Right cardiac atrium (tissue), 5 donors: ENCODE data around the gene ZRSR2. TPM values are rescaled to one million over a fixed set of nuclear protein-coding genes. Genes with fewer than 3 reads are reported as not detected.
"Not testable (repeated sequence)": the region's sequence is repeated elsewhere in the genome, so short reads cannot be mapped to it uniquely, and the experiment has no call there.

ENCODE experiments used
- ATAC-seq, 2 donors: fragments of 200-7000 bp; cut with Tn5 transposase; one replicate each; pipeline versions ENCODE4 v1.8.0 to v1.9.1; 2020; ENCODE audit warnings: moderate library complexity in 2 of 2, mild to moderate bottlenecking in 1 of 2
- DNase-seq, 3 donors: peaks; one replicate each; pipeline ENCODE4 v3.0.0-alpha.2; 2020
- H3K27ac ChIP-seq: one replicate; pipeline ENCODE4 v1.5.1; 2013; ENCODE audit warnings: mild to moderate bottlenecking, low read length, control low read depth, moderate library complexity
- H3K27me3 ChIP-seq: one replicate; pipeline ENCODE4 v1.6.1; 2013; ENCODE audit not compliant: control insufficient read depth, insufficient read depth
- H3K4me1 ChIP-seq: one replicate; pipeline ENCODE4 v1.6.1; 2013; ENCODE audit warnings: low read length; ENCODE audit not compliant: control insufficient read depth, insufficient read depth
- H3K4me3 ChIP-seq: one replicate; pipeline ENCODE4 v1.5.1; 2013; ENCODE audit warnings: low read length, control low read depth
- H3K9me3 ChIP-seq: one replicate; pipeline ENCODE4 v1.6.1; 2013; ENCODE audit warnings: low read length; ENCODE audit not compliant: control insufficient read depth
- WGBS: extraction: QIAGEN DNeasy Blood & Tissue Kit; methylation state at CpG from one replicate; pipeline ENCODE4 v1.1.7; 2013; 5-methylcytosine and 5-hydroxymethylcytosine counted together
- intact Hi-C, 4 donors: fragments of 100-400 bp; cut with DNase I; formaldehyde crosslinking; loops; one replicate each; pipeline versions ENCODE4 v1.11.0 to v1.14.0; 2022 to 2023
- long read RNA-seq, 4 donors: library from polyadenylated mRNA; unstranded; transcript quantifications; one replicate each; pipeline ENCODE4 v2.0.0, GENCODE V29; 2020 to 2021
- polyA plus RNA-seq: library from polyadenylated mRNA; stranded (reverse); fragments of 200-250 nt; gene quantifications from one replicate; pipeline ENCODE4 v1.2.3, GENCODE V29; 2013
- total RNA-seq, 4 donors: library from RNA; stranded (reverse); fragmentation: NEBNext Ultra II Directional; extraction: Animal tissue kit (Norgen Biotek cat#: 25700); gene quantifications; one replicate each; pipeline ENCODE4 v1.2.1, GENCODE V29; 2021
- donor health status: healthy with polysubstance abuse.
- donor health status: DM: no; HTN: yes; CAD: no.
- donor health status: DM: no; HTN: no; CAD: no.
- donor health status: DM: no; HTN: yes; CAD: no; lungs with severe emphysema.
- donor health status: DM: yes; HTN: yes; CAD: no.

ZRSR2 gene
- total RNA-seq: 1 to 10 TPM; 6.8 to 9.1 (median 8.3) TPM
- polyA plus RNA-seq: 13.6 TPM
- long read RNA-seq, donor 1, transcript ZRSR2-201 (11 exons, 1,491 nt): major isoform, 7 of 12 reads
- long read RNA-seq, donor 1, partial matches to known transcripts: 4 of 12 reads
- long read RNA-seq, donor 1, other reads (novel, unspliced or antisense): 1 of 12 reads
- long read RNA-seq, donor 2, partial matches to known transcripts: 2 of 9 reads
- long read RNA-seq, donor 2, other reads (novel, unspliced or antisense): 4 of 9 reads
- long read RNA-seq, donor 3, partial matches to known transcripts: 0 of 3 reads
- long read RNA-seq, donor 3, other reads (novel, unspliced or antisense): 1 of 3 reads
- long read RNA-seq, donor 4, transcript ZRSR2-201 (11 exons, 1,491 nt): major isoform, 5 of 7 reads
- long read RNA-seq, donor 4, partial matches to known transcripts: 0 of 7 reads
- long read RNA-seq, donor 4, other reads (novel, unspliced or antisense): 2 of 7 reads

GRCh38 chrX:15789979-15790768, at the start of gene ZRSR2:
ZRSR2 (plus strand) TSS chrX:15790484; CDS start chrX:15790496, 12 bp downstream.
- intact Hi-C loops: no loop called here
- ATAC-seq: peak; percentile 98 to 99
- WGBS: under 1% methylated on average over 55 of the region's 55 CpGs
- Histone ChIP-seq H3K9me3 (no peaks in the 10 kb centered on the region), H3K27me3 (no peaks in the 10 kb centered on the region), H3K4me3 (peak within 1 kb of the TSS; percentile 63), H3K27ac (peak within 1 kb of the TSS; percentile 39), H3K4me1 (no peaks in the 10 kb centered on the region)
- peak; percentile 88 to 93 (median 91) for DNase-seq

GRCh38 chrX:15744181-15744867, 46.0 kb upstream of the ZRSR2 start:
- Histone ChIP-seq H3K9me3 (no peaks in the 10 kb centered on the region), H3K4me3 (no peak overlapping the region), H3K27me3 (no peaks in the 10 kb centered on the region), H3K27ac (no peak overlapping the region), H3K4me1 (peaks cover 3% of the 10 kb centered on the region)
- ATAC-seq: peak in 1 of 2 donors; percentile 45
- intact Hi-C loops: no loop called here
- DNase-seq: peak in 2 of 3 donors; percentile 22 to 70
- 82% methylated on average over 9 of the region's 9 CpGs for WGBS

GRCh38 chrX:15745179-15745578, 45.1 kb upstream of the ZRSR2 start:
- Histone ChIP-seq H3K27me3 (no peaks in the 10 kb centered on the region), H3K9me3 (no peaks in the 10 kb centered on the region), H3K4me1 (peaks cover 3% of the 10 kb centered on the region), H3K4me3 (no peak overlapping the region), H3K27ac (no peak overlapping the region)
- intact Hi-C loops: no loop called here
- 82% methylated on average over 4 of the region's 4 CpGs for WGBS
- no peak for ATAC-seq
- no peak for DNase-seq

- H3K9me3 ChIP-seq, H3K27ac ChIP-seq, H3K27me3 ChIP-seq, DNase-seq, H3K4me1 ChIP-seq, H3K4me3 ChIP-seq, intact Hi-C loops, ATAC-seq: not testable (repeated sequence)
- WGBS: 94% methylated on average over 6 of the region's 6 CpGs
Observed at GRCh38 chrX:15746651-15747050, 43.6 kb upstream of the ZRSR2 start.

- Histone ChIP-seq H3K27me3 (no peaks in the 10 kb centered on the region), H3K4me1 (peaks cover 7% of the 10 kb centered on the region), H3K27ac (no peak overlapping the region), H3K9me3 (no peaks in the 10 kb centered on the region), H3K4me3 (no peak overlapping the region)
- intact Hi-C loops: no loop called here
- WGBS: 84% methylated on average over 13 of the region's 13 CpGs
- no peak for ATAC-seq
- DNase-seq: no peak
Observed at GRCh38 chrX:15747626-15748173, 42.6 kb upstream of the ZRSR2 start.

GRCh38 chrX:15748841-15749240, 41.4 kb upstream of the ZRSR2 start:
- ATAC-seq (no peak), DNase-seq (no peak)
- Histone ChIP-seq H3K27me3 (no peaks in the 10 kb centered on the region), H3K27ac (no peak overlapping the region), H3K4me3 (no peak overlapping the region), H3K9me3 (no peaks in the 10 kb centered on the region), H3K4me1 (peaks cover 6% of the 10 kb centered on the region)
- intact Hi-C loops: no loop called here
- 90% methylated on average over 3 of the region's 3 CpGs for WGBS

GRCh38 chrX:15749642-15750610, 40.4 kb upstream of the ZRSR2 start:
- no peaks in the 10 kb centered on the region for H3K27me3 ChIP-seq
- peak in 2 of 3 donors; percentile 22 to 50 for DNase-seq
- H3K4me3 ChIP-seq: no peak overlapping the region
- WGBS: 33% methylated on average over 7 of the region's 7 CpGs
- peak; percentile 69 to 80 for ATAC-seq
- intact Hi-C loops: no loop called here
- H3K4me1 ChIP-seq: peaks cover 4% of the 10 kb centered on the region
- H3K27ac ChIP-seq: peak overlapping the region; percentile 92
- H3K9me3 ChIP-seq: no peaks in the 10 kb centered on the region

- no peak overlapping the region for H3K4me3 ChIP-seq
- H3K9me3 ChIP-seq: no peaks in the 10 kb centered on the region
- H3K4me1 ChIP-seq: peaks cover 4% of the 10 kb centered on the region
- intact Hi-C loops: no loop called here
- 42% methylated on average over 5 of the region's 5 CpGs for WGBS
- no peaks in the 10 kb centered on the region for H3K27me3 ChIP-seq
- H3K27ac ChIP-seq: peak overlapping the region; percentile 93
- peak; percentile 11 to 19 for ATAC-seq
- no peak for DNase-seq
Observed at GRCh38 chrX:15750611-15751154, 39.6 kb upstream of the ZRSR2 start.

- H3K27me3 ChIP-seq: no peaks in the 10 kb centered on the region
- DNase-seq: no peak
- peak; percentile 75 to 88 for ATAC-seq
- H3K9me3 ChIP-seq: no peaks in the 10 kb centered on the region
- H3K27ac ChIP-seq: peak overlapping the region; percentile 85
- H3K4me3 ChIP-seq: no peak overlapping the region
- WGBS: 31% methylated on average over 4 of the region's 4 CpGs
- intact Hi-C loops: no loop called here
- H3K4me1 ChIP-seq: peaks cover 4% of the 10 kb centered on the region
Observed at GRCh38 chrX:15751155-15751819, 39.0 kb upstream of the ZRSR2 start.
